ENCODE results near the gene LUZP1.

GRCh38 chr1:23057301-23057700, 111.4 kb downstream of the LUZP1 start:
- TF ChIP-seq ZNF274 (IDR thresholded peaks at IDR 0.05; ENCODE audit: low read depth, low read length) = no peak
- TF ChIP-seq YY1 (IDR thresholded peaks at IDR 0.05; ENCODE audit: insufficient read depth, insufficient read length) = no peak
- TF ChIP-seq SUZ12 (IDR thresholded peaks at IDR 0.05; ENCODE audit: extremely low read depth, insufficient read depth, insufficient read length) = no peak
